ENCODE results near the gene KRTAP10-8. TPM values are rescaled to one million over a fixed set of nuclear protein-coding genes. Genes with fewer than 3 reads are reported as not detected.
"Not testable (repeated sequence)": the region's sequence is repeated elsewhere in the genome, so short reads cannot be mapped to it uniquely, and the experiment has no call there.

The KRTAP10-8 gene
- polyA plus RNA-seq, 5 donors, result not detected

- DNase-seq, result not testable (repeated sequence)
These were observed 34.7 kb downstream of the KRTAP10-8 start, which contains the start of gene KRTAP10-11 for GRCh38 chr21:44646366-44647221. Gene KRTAP10-11 (plus strand): TSS chr21:44646414. CDS start chr21:44646459, 45 bp downstream.

- no peak for DNase-seq
These were observed 35.3 kb downstream of the KRTAP10-8 start for GRCh38 chr21:44647222-44647552.

- DNase-seq, result no peak
These were observed 36.9 kb downstream of the KRTAP10-8 start for GRCh38 chr21:44648557-44649311.

- no peak for DNase-seq
These were observed 37.7 kb downstream of the KRTAP10-8 start for GRCh38 chr21:44649521-44650100.

- no peak for DNase-seq
These were observed 38.5 kb downstream of the KRTAP10-8 start for GRCh38 chr21:44650265-44650972.

- no peak for DNase-seq
These were observed 39.2 kb downstream of the KRTAP10-8 start for GRCh38 chr21:44650973-44651675.

- DNase-seq, result no peak
These were observed 41.2 kb downstream of the KRTAP10-8 start for GRCh38 chr21:44653123-44653522.

- DNase-seq, result no peak
These were observed 42.0 kb downstream of the KRTAP10-8 start for GRCh38 chr21:44653656-44654575.

GRCh38 chr21:44654576-44655175 lies 42.8 kb downstream of the KRTAP10-8 start, which contains the start of gene KRTAP12-4:
Gene KRTAP12-4 (minus strand): TSS chr21:44654659. CDS start chr21:44654614, 45 bp downstream.
- no peak for DNase-seq

GRCh38 chr21:44656868-44657267 lies 45.0 kb downstream of the KRTAP10-8 start:
- DNase-seq, result no peak

GRCh38 chr21:44657635-44658540 lies 46.0 kb downstream of the KRTAP10-8 start, which contains the start of gene KRTAP12-3:
Gene KRTAP12-3 (plus strand): TSS chr21:44657932. CDS start chr21:44657980, 48 bp downstream.
- no peak for DNase-seq

- no peak for DNase-seq
These were observed 46.6 kb downstream of the KRTAP10-8 start for GRCh38 chr21:44658541-44658910.

GRCh38 chr21:44658913-44659595 lies 47.2 kb downstream of the KRTAP10-8 start:
- DNase-seq, result no peak

- DNase-seq, result not testable (repeated sequence)
These were observed 49.7 kb downstream of the KRTAP10-8 start for GRCh38 chr21:44661567-44661966.

Measured in right lung (tissue), 5 donors.